DMS 273 treated with DMSO at 0.1 percent for 48 hours (cell line): Measurements from ENCODE around the gene CD300LB.
"Not testable (repeated sequence)": the region's sequence is repeated elsewhere in the genome, so short reads cannot be mapped to it uniquely, and the experiment has no call there.

Experiments used
- DNase-seq: peaks from one replicate; lab custom pipeline; 2025; lab: John Stamatoyannopoulos, UW

The CD300LB gene

GRCh38 chr17:74493331-74493833, 37.9 kb downstream of the CD300LB start:
- no peak for DNase-seq

DNA sequence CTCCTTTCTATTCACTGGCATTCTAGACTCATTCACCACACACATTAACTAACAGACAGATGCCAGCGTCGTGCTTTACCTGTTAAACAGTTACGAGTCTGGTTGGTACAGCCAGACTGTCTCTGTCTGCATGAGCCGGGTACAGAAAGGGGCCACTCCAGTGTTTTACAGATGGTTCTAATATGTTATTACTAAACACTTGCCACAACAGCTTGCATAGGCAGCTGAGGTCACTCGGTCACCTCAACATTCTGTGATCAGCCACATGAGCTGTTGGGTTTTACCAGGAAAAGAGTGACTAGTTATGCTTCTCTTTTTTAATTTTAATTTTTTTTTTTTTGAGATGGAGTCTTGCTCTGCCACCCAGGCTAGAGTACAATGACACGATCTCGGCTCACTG, 39.6 kb downstream of the CD300LB start:
- no peak for DNase-seq

DNA sequence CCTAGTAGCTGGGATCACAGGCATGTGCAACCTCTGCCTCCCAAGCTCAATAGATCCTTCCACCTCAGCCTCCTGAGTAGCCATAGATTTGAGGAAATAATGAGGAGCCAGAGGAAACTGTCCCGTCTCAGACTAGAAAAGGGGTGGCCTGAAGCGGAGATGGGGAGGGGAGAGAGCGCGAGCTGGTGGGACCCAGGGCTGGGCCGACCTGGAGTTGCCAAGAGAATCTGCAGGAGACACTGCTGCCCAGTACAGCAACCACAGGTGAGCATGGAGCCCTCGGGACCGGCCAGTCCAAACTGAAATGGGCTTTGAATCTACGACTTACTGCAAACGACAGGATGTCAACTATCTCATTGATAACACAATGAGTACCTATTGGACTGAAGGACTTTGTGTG, 40.6 kb downstream of the CD300LB start:
- no peak for DNase-seq

DNA sequence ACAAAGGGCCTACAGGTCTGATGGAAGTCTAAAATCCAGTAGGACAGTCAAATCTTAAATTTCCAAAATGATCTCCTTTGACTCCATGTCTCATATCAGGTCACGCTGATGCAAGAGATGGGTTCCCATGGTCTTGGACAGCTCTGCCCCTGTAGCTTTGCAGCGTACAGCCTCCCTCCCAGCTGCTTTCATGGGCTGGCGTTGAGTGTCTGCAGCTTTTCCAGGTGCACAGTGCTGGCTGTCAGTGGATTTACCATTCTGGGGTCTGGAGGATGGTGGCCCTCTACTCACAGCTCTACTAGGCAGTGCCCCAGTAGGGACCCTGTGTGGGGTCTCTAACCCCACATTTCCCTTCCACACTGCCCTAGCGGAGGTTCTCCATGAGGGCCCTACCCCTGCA, 43.0 kb downstream of the CD300LB start:
- not testable (repeated sequence) for DNase-seq

GRCh38 chr17:74485841-74486240, 45.4 kb downstream of the CD300LB start:
- DNase-seq, result no peak

GRCh38 chr17:74485022-74485743, 46.1 kb downstream of the CD300LB start:
- DNase-seq, result no peak

DNA sequence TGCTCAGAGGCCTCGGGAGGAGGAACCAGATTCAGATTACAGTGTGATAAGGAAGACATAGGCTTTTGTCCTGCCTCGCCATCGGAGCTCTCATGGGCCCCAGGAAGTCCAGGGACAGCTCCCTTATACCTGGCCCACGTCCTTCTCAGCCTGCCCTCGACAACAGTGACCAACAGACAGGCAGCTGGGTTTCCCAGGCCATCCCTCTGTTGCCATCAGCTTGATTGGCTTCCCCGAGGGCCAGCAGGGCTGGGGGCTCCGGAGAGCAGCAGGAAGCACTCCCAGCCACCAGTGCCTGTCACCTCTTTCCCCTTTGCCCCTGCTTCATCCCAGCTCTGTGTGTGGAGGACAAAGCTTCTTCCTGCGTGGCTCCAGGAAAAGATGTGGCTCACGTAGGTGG, 47.2 kb downstream of the CD300LB start:
- DNase-seq, result no peak

DNA sequence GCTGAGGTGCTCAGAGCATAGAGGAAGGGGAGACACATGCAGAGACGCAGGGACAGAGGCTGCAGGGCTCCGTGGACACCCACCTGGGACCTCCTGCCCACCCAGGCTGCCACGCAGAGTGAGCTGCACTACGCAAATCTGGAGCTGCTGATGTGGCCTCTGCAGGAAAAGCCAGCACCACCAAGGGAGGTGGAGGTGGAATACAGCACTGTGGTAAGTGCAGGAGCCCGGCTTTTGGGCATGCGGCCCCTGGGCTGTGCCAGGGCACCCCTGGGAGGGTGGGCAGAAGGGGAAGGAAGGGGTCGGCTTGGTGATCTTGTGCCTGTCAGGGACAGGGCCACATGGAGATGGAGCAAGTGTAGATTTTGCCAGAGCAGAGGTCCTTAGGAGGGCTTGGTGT, 49.7 kb downstream of the CD300LB start:
- no peak for DNase-seq

- DNase-seq, result no peak
Observed at GRCh38 chr17:74480290-74480689, 51.0 kb downstream of the CD300LB start.

GRCh38 chr17:74478420-74479100, 52.7 kb downstream of the CD300LB start:
- no peak for DNase-seq

DNA sequence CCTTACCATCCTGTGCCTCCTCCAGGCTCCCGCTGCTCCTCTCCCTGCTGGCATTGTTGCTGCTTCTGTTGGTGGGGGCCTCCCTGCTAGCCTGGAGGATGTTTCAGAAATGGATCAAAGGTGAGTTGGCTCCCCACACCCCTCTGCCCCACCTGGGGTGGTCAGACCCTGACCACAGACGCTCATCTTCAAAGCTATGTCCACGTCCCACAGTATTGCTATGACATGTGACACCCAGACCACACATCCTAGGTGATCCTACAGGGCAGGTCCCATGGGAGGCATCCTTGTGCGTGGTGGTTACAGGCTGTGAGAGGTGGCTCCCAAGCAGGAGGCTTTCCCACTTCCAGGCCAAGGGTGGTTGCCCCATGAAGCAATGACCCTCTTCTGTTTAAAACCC, 53.9 kb downstream of the CD300LB start:
- DNase-seq, result no peak

DNA sequence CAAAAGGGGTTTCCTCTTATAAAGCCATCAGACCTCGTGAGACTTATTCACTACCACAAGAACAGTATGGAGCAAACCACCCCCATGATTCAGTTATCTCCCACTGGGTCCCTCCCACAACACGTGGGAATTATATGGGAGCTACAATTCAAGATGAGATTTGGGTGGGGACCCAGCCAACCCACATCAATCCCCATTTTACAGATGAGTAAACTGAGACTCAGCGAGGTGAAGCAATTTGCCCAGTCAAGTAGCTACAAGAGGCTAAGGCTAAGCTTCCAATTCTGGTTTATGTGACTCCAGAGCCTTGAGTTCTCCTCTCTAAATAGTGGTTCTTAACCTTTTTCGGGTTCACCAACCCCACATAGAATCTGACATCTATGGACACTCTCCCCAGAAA, 56.1 kb downstream of the CD300LB start:
- DNase-seq, result no peak

- DNase-seq, result no peak
Observed at GRCh38 chr17:74474043-74474792, 57.1 kb downstream of the CD300LB start.

- no peak for DNase-seq
Observed at GRCh38 chr17:74473294-74473693, 58.0 kb downstream of the CD300LB start.

DNA sequence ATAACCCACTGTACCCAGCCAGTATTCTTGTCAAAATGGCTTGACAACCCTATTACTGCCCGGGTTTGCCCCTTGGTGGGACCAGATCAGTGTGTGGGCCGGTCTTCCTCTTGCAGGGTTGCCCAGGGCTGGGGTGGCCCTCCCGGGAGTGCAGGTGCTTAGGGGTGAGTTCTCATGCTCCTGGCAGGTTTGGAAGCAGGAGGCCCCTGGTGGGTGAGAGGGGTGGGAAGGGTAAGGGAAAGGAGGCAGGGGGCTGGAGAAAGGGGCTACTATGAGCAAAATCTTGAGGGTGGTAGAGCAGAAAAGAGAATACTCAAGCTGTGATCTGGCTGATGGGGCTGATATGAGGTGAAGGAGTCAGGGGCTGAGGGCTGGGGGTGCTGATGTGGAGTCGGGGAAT, 58.4 kb downstream of the CD300LB start:
- no peak for DNase-seq

DNA sequence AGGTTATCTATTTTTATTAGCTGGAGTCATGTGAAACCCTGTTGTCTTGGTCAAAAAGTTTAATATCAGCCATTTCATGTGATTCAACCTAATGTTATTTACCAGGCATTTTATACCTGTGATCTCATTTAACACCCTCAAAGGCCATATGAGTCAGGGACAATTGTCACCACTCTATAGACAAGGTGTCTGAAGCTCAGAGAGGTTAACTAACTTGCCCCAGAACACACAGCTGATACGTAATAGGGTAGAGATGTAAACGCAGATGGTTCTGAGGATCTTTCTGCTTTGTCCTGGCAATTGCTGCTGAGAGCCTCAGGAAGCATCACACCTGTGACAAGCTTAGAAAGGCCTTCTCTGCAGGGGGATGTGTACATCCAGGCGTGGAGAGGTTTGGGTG, 59.9 kb downstream of the CD300LB start:
- no peak for DNase-seq
